Liver (tissue), 9 donors: ENCODE results near the gene CPA1. TPM values are rescaled to one million over a fixed set of nuclear protein-coding genes. Genes with fewer than 3 reads are reported as not detected.

Source experiments
- DNase-seq: peaks from one replicate; pipeline ENCODE4 v3.0.0-alpha.2; 2017; ENCODE audit warnings: low spot score
- H3K27ac ChIP-seq, 2 donors: one replicate each; pipeline ENCODE4 v1.7.0; 2013; ENCODE audit warnings: inconsistent platforms in 2 of 2, low read length in 2 of 2, control low read depth in 1 of 2, low read depth in 1 of 2, mild to moderate bottlenecking in 1 of 2
- H3K27me3 ChIP-seq, 4 donors: one replicate each; pipeline versions ENCODE4 v1.6.1 to v1.7.0; 2013; ENCODE audit warnings: low read length in 3 of 4, inconsistent platforms in 1 of 4, mild to moderate bottlenecking in 1 of 4, moderate library complexity in 1 of 4; ENCODE audit not compliant: control insufficient read depth in 4 of 4, insufficient read depth in 4 of 4
- H3K36me3 ChIP-seq, 4 donors: one replicate each; pipeline versions ENCODE4 v1.6.1 to v1.7.0; 2013; ENCODE audit warnings: low read length in 3 of 4, mild to moderate bottlenecking in 3 of 4, low read depth in 1 of 4, moderate library complexity in 1 of 4; ENCODE audit not compliant: control insufficient read depth in 4 of 4, insufficient read depth in 3 of 4
- H3K4me1 ChIP-seq, 4 donors: one replicate each; pipeline versions ENCODE4 v1.6.1 to v1.7.0; 2013; ENCODE audit warnings: low read length in 3 of 4, mild to moderate bottlenecking in 3 of 4, moderate library complexity in 1 of 4; ENCODE audit not compliant: control insufficient read depth in 4 of 4, insufficient read depth in 4 of 4
- H3K4me3 ChIP-seq, 3 donors: one replicate each; pipeline versions ENCODE4 v1.6.1 to v1.7.0; 2013; ENCODE audit warnings: low read length in 3 of 3, control low read depth in 1 of 3, low read depth in 1 of 3, mild to moderate bottlenecking in 1 of 3
- H3K9ac ChIP-seq, 2 donors: one replicate each; pipeline ENCODE4 v1.7.0; 2013; ENCODE audit warnings: low read length in 2 of 2, mild to moderate bottlenecking in 2 of 2, moderate library complexity in 2 of 2, control low read depth in 1 of 2, low read depth in 1 of 2
- H3K9me3 ChIP-seq, 4 donors: one replicate each; pipeline versions ENCODE4 v1.6.1 to v1.7.0; 2013; ENCODE audit warnings: low read length in 3 of 4; ENCODE audit not compliant: control insufficient read depth in 4 of 4
- CTCF ChIP-seq: fragments of 150-350 bp; IDR thresholded peaks from 2 replicates; pipeline ENCODE4 v1.5.1; 2017; ENCODE audit warnings: improper control_type of control experiment, low read depth, low read length; ENCODE audit not compliant: missing input control
- EGR1 ChIP-seq, 2 donors: IDR thresholded peaks; 2 replicates each; pipeline ENCODE4 v1.6.1; 2016 to 2018; ENCODE audit warnings: antibody characterized with exemption in 2 of 2, low read depth in 2 of 2
- FOXA1 ChIP-seq: IDR thresholded peaks from 2 replicates; pipeline ENCODE4 v1.6.1; 2016; ENCODE audit warnings: antibody characterized with exemption
- FOXA2 ChIP-seq: IDR thresholded peaks from 2 replicates; pipeline ENCODE4 v1.6.1; 2016; ENCODE audit warnings: antibody characterized with exemption
- GABPA ChIP-seq, 2 donors: IDR thresholded peaks in 1 of 2; conservative IDR thresholded peaks in 1 of 2; 2 replicates each; pipeline ENCODE4 v1.6.1; 2016; ENCODE audit warnings: antibody characterized with exemption in 2 of 2, mild to moderate bottlenecking in 1 of 2, moderate library complexity in 1 of 2
- HNF4A ChIP-seq, 2 donors: conservative IDR thresholded peaks; 2 replicates each; pipeline ENCODE4 v1.6.1; 2016; ENCODE audit warnings: antibody characterized with exemption in 2 of 2, mild to moderate bottlenecking in 2 of 2
- HNF4G ChIP-seq: IDR thresholded peaks from 2 replicates; pipeline ENCODE4 v1.6.1; 2016; ENCODE audit warnings: antibody characterized with exemption
- JUND ChIP-seq, 2 donors: IDR thresholded peaks; 2 replicates each; pipeline ENCODE4 v1.6.1; 2016; ENCODE audit warnings: antibody characterized with exemption in 2 of 2
- MAX ChIP-seq: IDR thresholded peaks from 2 replicates; pipeline ENCODE4 v1.6.1; 2016; ENCODE audit warnings: antibody characterized with exemption
- NR2F2 ChIP-seq: IDR thresholded peaks from 2 replicates; pipeline ENCODE4 v1.6.1; 2016; ENCODE audit warnings: antibody characterized with exemption
- RAD21 ChIP-seq, 2 donors: IDR thresholded peaks; 2 replicates each; pipeline ENCODE4 v1.6.1; 2016; ENCODE audit warnings: antibody characterized with exemption in 2 of 2, mild to moderate bottlenecking in 2 of 2
- RXRA ChIP-seq, 2 donors: IDR thresholded peaks; 2 replicates each; pipeline ENCODE4 v1.6.1; 2017 to 2018; ENCODE audit warnings: antibody characterized with exemption in 2 of 2, mild to moderate bottlenecking in 1 of 2
- SP1 ChIP-seq: IDR thresholded peaks from 2 replicates; pipeline ENCODE4 v1.6.1; 2018; ENCODE audit warnings: antibody characterized with exemption, mild to moderate bottlenecking
- TAF1 ChIP-seq: conservative IDR thresholded peaks from 2 replicates; pipeline ENCODE4 v1.6.1; 2016; ENCODE audit warnings: antibody characterized with exemption, mild to moderate bottlenecking
- YY1 ChIP-seq: IDR thresholded peaks from 2 replicates; pipeline ENCODE4 v1.6.1; 2016; ENCODE audit warnings: antibody characterized with exemption, mild to moderate bottlenecking
- ZBTB33 ChIP-seq: IDR thresholded peaks from 2 replicates; pipeline ENCODE4 v1.6.1; 2016; ENCODE audit warnings: antibody characterized with exemption
- WGBS: extraction: QIAGEN DNeasy Blood & Tissue Kit; methylation state at CpG from one replicate; pipeline ENCODE4 v1.1.7; 2013; 5-methylcytosine and 5-hydroxymethylcytosine counted together
- polyA plus RNA-seq, 2 donors: library from polyadenylated mRNA; stranded (reverse) in 1 of 2; unstranded in 1 of 2; fragments of 200-250 nt in 1 of 2; fragments of >200 nt in 1 of 2; fragmentation: Nextera tagmentation in 1 of 2; extraction: Ambion mirVana in 1 of 2; gene quantifications; one replicate each; pipeline versions ENCODE4 v1.2.1 to v1.2.3, GENCODE V29; 2013 to 2015
- total RNA-seq, 2 donors: library from RNA; depleted of rRNA; stranded (reverse); fragments of >200 nt; gene quantifications; one replicate each; pipeline ENCODE4 v1.2.3, GENCODE V29; 2014
- TF ChIP-seq, protein P1 (sequence below): IDR thresholded peaks from 2 replicates; pipeline ENCODE4 v1.6.1; 2016; ENCODE audit warnings: antibody characterized with exemption
- donor health status: healthy.
- donor health status: healthy.
- donor health status: healthy.
- donor health status: healthy.
- donor health status: healthy.

The CPA1 gene
- total and polyA plus RNA-seq, 4 donors = 0.07 to 0.42 TPM; not detected in 2

- no peak overlapping the region for H3K4me3 ChIP-seq
- no peaks in the 10 kb centered on the region for H3K36me3 ChIP-seq
- H3K9ac ChIP-seq = no peak overlapping the region
- H3K27me3 ChIP-seq = no peaks in the 10 kb centered on the region
- H3K9me3 ChIP-seq = no peaks in the 10 kb centered on the region
- H3K27ac ChIP-seq = no peak overlapping the region
- 88% methylated on average over 7 of the region's 7 CpGs for WGBS
- no peaks in the 10 kb centered on the region for H3K4me1 ChIP-seq
- DNase-seq = no peak
- TF ChIP-seq MAX (no peak), RXRA (IDR thresholded peaks at IDR 0.05) (no peak), GABPA (IDR thresholded peaks at IDR 0.05 in 1 of 2, conservative IDR thresholded peaks at IDR 0.05 in 1 of 2) (no peak), FOXA2 (no peak), JUND (IDR thresholded peaks at IDR 0.05) (no peak), ZBTB33 (no peak), HNF4G (no peak), FOXA1 (no peak), CTCF (no peak)
Measured at GRCh38 chr7:130379019-130379418, 1.3 kb upstream of the CPA1 start.

DNA sequence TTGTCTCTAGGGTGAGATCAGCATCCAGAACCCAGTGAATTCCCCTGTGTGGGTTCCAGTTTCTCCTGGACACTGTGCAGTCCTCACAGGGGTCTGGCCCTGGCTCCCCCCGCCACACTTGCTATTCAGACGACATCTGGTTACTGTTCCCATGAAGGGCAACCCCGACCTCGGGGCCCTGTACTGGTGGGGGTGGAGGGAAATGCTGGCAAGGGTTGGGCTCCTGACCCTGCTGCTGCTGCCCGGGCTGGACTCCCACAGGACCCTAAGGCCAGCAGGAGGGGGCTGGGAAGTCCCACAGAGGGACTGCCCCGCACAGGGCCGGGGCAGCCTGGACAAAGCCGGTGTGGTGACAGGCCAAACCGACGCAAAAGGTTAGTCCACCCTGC, 768 bp upstream of the CPA1 start:
- no peak overlapping the region for H3K9ac ChIP-seq
- H3K27me3 ChIP-seq = no peaks in the 10 kb centered on the region
- 75% methylated on average over 10 of the region's 10 CpGs for WGBS
- H3K9me3 ChIP-seq = no peaks in the 10 kb centered on the region
- no peak for DNase-seq
- no peak overlapping the region for H3K4me3 ChIP-seq
- H3K4me1 ChIP-seq = no peaks in the 10 kb centered on the region
- no peak overlapping the region for H3K27ac ChIP-seq
- TF ChIP-seq NR2F2 = peak; percentile 52
- no peak for TF ChIP-seq GABPA (IDR thresholded peaks at IDR 0.05 in 1 of 2, conservative IDR thresholded peaks at IDR 0.05 in 1 of 2)
- H3K36me3 ChIP-seq = no peaks in the 10 kb centered on the region

DNA sequence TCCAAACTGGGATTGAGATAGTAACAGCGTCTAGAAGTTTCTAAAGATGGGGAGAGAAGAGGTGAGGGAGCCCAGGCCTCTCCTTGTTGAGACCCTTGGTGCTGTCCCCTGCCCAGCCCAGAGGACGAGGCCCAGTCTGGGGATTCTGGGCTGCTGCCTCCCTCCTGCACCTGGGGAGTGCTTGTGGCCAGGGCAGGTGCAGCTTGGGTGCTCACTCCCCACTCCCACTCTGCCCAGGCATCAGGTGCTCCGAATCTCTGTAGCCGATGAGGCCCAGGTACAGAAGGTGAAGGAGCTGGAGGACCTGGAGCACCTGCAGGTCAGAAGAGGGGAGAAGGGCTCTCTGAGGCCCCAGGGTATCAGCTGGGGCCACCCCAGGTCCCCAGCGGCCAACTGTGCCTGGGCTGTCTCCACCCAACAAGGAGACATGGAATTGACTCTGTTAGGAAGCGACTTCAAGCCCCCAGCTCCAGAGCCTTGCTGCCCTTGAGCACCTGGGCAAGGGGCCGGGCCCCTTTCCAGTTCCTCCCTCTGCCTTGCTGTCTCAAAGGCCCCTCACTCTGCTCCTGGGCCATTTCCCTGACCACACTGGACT, 664 bp downstream of the CPA1 start:
- no peaks in the 10 kb centered on the region for H3K36me3 ChIP-seq
- H3K27ac ChIP-seq = no peak overlapping the region
- H3K9ac ChIP-seq = no peak overlapping the region
- H3K4me3 ChIP-seq = no peak overlapping the region
- 97% methylated on average over 7 of the region's 7 CpGs for WGBS
- H3K4me1 ChIP-seq = no peaks in the 10 kb centered on the region
- DNase-seq = no peak
- no peaks in the 10 kb centered on the region for H3K27me3 ChIP-seq
- no peaks in the 10 kb centered on the region for H3K9me3 ChIP-seq
- no peak for TF ChIP-seq JUND (IDR thresholded peaks at IDR 0.05)
- no peak for TF ChIP-seq RAD21 (IDR thresholded peaks at IDR 0.05)
- no peak for TF ChIP-seq FOXA2
- no peak for TF ChIP-seq EGR1 (IDR thresholded peaks at IDR 0.05; ENCODE audit: low read depth in 2 of 2)
- TF ChIP-seq HNF4G = no peak
- TF ChIP-seq MAX = no peak
- no peak for TF ChIP-seq CTCF
- no peak for TF ChIP-seq SP1
- TF ChIP-seq HNF4A (conservative IDR thresholded peaks at IDR 0.05) = no peak
- TF ChIP-seq NR2F2 = no peak
- TF ChIP-seq YY1 = no peak
- TF ChIP-seq, protein P1, sequence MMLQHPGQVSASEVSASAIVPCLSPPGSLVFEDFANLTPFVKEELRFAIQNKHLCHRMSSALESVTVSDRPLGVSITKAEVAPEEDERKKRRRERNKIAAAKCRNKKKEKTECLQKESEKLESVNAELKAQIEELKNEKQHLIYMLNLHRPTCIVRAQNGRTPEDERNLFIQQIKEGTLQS = no peak
- TF ChIP-seq GABPA (IDR thresholded peaks at IDR 0.05 in 1 of 2, conservative IDR thresholded peaks at IDR 0.05 in 1 of 2) = no peak
- no peak for TF ChIP-seq FOXA1
- TF ChIP-seq TAF1 = no peak
